ENCODE measurements around the gene LRP1. TPM values are rescaled to one million over a fixed set of nuclear protein-coding genes. Genes with fewer than 3 reads are reported as not detected.
"Not testable (repeated sequence)": the region's sequence is repeated elsewhere in the genome, so short reads cannot be mapped to it uniquely, and the experiment has no call there.

Gene LRP1
- total RNA-seq, 1 donor from 2014 or later, result 24.5 TPM

GRCh38 chr12:57112492-57113294, 15.6 kb upstream of the LRP1 start:
- FAIRE-seq (no peak), DNase-seq (ENCODE audit: low read depth) (no peak)
- Histone ChIP-seq H3K36me3 (ENCODE audit: control insufficient read depth, insufficient read depth, low read length) (peaks cover 8% of the 10 kb centered on the region), H3K4me3 (ENCODE audit: low read depth, low read length) (no peak overlapping the region), H3K27me3 (ENCODE audit: control insufficient read depth, insufficient read depth, low read length) (no peaks in the 10 kb centered on the region)
- TF ChIP-seq, protein P1, sequence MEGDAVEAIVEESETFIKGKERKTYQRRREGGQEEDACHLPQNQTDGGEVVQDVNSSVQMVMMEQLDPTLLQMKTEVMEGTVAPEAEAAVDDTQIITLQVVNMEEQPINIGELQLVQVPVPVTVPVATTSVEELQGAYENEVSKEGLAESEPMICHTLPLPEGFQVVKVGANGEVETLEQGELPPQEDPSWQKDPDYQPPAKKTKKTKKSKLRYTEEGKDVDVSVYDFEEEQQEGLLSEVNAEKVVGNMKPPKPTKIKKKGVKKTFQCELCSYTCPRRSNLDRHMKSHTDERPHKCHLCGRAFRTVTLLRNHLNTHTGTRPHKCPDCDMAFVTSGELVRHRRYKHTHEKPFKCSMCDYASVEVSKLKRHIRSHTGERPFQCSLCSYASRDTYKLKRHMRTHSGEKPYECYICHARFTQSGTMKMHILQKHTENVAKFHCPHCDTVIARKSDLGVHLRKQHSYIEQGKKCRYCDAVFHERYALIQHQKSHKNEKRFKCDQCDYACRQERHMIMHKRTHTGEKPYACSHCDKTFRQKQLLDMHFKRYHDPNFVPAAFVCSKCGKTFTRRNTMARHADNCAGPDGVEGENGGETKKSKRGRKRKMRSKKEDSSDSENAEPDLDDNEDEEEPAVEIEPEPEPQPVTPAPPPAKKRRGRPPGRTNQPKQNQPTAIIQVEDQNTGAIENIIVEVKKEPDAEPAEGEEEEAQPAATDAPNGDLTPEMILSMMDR (IDR thresholded peaks at IDR 0.05; ENCODE audit: insufficient read depth, low read length, severe bottlenecking), result peak; percentile 85

DNA sequence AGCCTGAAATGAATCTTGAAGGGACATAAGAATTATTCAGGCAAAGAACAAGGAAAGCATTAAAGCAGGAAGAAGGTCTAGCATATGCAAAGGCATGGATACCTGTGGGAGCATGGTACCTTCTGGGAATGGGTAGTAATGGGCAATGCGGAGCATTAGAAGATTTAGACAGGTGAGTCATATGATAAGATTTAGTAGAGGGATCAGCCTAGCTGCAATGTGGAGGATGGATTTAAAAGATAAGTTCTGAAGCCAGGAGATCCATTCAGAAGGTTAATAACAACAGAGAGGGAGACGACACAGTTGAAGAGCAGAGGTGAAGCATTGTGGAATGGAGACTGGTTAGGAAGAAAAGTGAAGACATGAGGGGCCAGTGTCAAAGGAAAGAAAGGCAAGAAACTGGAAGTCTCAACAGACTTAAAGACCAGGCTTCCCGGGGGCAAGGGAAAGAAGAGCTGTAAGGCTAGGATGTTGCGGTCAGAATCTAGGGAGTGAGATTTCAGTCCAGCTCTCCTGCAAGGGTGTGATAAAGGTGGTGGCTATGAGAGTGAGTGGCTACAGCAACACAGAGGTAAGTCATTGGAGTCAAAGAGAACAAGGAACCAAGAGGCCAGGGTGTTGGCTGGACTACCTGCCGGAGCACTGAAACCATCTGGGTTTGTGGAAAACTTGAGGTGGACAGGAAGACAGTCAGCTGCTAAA, 11.6 kb upstream of the LRP1 start:
- Histone ChIP-seq H3K27me3 (ENCODE audit: control insufficient read depth, insufficient read depth, low read length) (no peaks in the 10 kb centered on the region), H3K36me3 (ENCODE audit: control insufficient read depth, insufficient read depth, low read length) (no peaks in the 10 kb centered on the region), H3K4me3 (ENCODE audit: low read depth, low read length) (no peak overlapping the region)
- DNase-seq (ENCODE audit: low read depth), result no peak
- TF ChIP-seq, protein P1 (IDR thresholded peaks at IDR 0.05; ENCODE audit: insufficient read depth, low read length, severe bottlenecking), result no peak
- FAIRE-seq, result no peak

- H3K4me3 ChIP-seq (ENCODE audit: low read depth, low read length), result no peak overlapping the region
- TF ChIP-seq, protein P1 (IDR thresholded peaks at IDR 0.05; ENCODE audit: insufficient read depth, low read length, severe bottlenecking), result no peak
- no peaks in the 10 kb centered on the region for H3K27me3 ChIP-seq (ENCODE audit: control insufficient read depth, insufficient read depth, low read length)
- peak; percentile 89 for DNase-seq (ENCODE audit: low read depth)
- no peaks in the 10 kb centered on the region for H3K36me3 ChIP-seq (ENCODE audit: control insufficient read depth, insufficient read depth, low read length)
- no peak for FAIRE-seq
These were observed 9.5 kb upstream of the LRP1 start for GRCh38 chr12:57118711-57119271.

GRCh38 chr12:57119294-57120085, 8.8 kb upstream of the LRP1 start:
- DNase-seq (ENCODE audit: low read depth), result no peak
- Histone ChIP-seq H3K36me3 (ENCODE audit: control insufficient read depth, insufficient read depth, low read length) (no peaks in the 10 kb centered on the region), H3K4me3 (ENCODE audit: low read depth, low read length) (no peak overlapping the region), H3K27me3 (ENCODE audit: control insufficient read depth, insufficient read depth, low read length) (no peaks in the 10 kb centered on the region)
- FAIRE-seq, result no peak
- TF ChIP-seq, protein P1 (IDR thresholded peaks at IDR 0.05; ENCODE audit: insufficient read depth, low read length, severe bottlenecking), result no peak

DNA sequence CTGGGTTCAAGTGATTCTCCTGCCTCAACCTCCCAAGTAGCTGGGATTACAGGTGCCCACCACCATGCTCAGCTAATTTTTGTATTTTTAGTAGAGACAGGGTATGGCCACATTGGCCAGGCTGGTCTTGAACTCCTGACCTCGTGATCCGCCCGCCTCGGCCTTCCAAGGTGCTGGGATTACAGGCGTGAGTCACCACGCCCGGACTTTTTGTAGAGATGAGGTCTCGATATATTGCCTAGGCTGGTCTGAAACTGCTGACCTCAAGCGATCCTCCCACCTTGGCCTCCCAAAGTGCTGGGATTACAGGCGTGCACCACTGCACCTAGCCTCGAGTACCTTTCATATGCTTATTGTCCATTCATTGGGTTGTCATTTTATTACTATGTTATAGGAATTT, 7.6 kb upstream of the LRP1 start:
- not testable (repeated sequence) for FAIRE-seq; H3K27me3 ChIP-seq (ENCODE audit: control insufficient read depth, insufficient read depth, low read length); DNase-seq (ENCODE audit: low read depth); H3K36me3 ChIP-seq (ENCODE audit: control insufficient read depth, insufficient read depth, low read length); H3K4me3 ChIP-seq (ENCODE audit: low read depth, low read length)

Measured in bronchial epithelial cell (primary cell).